ENCODE data around the gene GATA3.

GRCh38 chr10:8052341-8052955 lies 2.0 kb upstream of the GATA3 start:
- TF ChIP-seq CTCF (IDR thresholded peaks at IDR 0.05): no peak
- no peak for TF ChIP-seq POLR2A (IDR thresholded peaks at IDR 0.05)

Data from lower leg skin (tissue), 3 donors.